ENCODE measurements around the gene DYNC1H1.
A peak's percentile ranks its signal among the peaks of the same experiment; 100 is the strongest.

Gene DYNC1H1

GRCh38 chr14:101964297-101965180 is at the start of gene DYNC1H1:
TSS of gene DYNC1H1 (plus strand) at chr14:101964573. CDS start at chr14:101964692, 119 bp downstream.
- DNase-seq = peak; percentile 94

GRCh38 chr14:101915871-101916815 is 48.2 kb upstream of the DYNC1H1 start:
- DNase-seq = no peak

GRCh38 chr14:101916816-101917412 is 47.5 kb upstream of the DYNC1H1 start:
- DNase-seq = no peak

DNA sequence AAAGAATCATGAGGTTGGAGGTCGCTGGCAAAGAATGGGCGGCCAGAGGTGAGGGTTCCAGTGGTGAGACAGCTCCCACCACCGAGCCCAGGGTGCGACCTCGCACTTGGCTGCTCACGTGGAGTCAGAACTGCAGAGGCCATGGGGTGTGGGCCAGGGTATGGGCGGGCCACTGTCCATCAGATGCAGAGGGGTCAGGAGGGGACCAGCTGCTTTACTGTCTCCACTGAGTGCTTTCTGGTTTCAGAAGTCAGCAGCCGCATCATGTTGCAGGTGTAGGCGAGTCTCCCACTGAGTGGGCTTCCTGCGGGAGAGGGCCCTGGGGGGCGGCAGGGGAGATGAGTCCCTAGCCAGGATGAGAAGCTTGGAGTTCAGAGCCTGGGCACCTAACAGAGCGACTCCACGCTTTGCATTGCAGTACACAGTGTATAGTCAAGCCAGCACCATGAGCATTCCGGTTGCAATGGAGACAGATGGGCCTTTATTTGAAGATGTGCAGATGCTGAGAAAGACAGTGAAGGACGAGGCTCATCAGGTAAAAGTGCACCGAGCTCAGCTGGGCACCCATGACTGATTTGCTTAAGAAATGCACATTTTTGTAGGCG is 46.9 kb upstream of the DYNC1H1 start:
- no peak for DNase-seq

DNA sequence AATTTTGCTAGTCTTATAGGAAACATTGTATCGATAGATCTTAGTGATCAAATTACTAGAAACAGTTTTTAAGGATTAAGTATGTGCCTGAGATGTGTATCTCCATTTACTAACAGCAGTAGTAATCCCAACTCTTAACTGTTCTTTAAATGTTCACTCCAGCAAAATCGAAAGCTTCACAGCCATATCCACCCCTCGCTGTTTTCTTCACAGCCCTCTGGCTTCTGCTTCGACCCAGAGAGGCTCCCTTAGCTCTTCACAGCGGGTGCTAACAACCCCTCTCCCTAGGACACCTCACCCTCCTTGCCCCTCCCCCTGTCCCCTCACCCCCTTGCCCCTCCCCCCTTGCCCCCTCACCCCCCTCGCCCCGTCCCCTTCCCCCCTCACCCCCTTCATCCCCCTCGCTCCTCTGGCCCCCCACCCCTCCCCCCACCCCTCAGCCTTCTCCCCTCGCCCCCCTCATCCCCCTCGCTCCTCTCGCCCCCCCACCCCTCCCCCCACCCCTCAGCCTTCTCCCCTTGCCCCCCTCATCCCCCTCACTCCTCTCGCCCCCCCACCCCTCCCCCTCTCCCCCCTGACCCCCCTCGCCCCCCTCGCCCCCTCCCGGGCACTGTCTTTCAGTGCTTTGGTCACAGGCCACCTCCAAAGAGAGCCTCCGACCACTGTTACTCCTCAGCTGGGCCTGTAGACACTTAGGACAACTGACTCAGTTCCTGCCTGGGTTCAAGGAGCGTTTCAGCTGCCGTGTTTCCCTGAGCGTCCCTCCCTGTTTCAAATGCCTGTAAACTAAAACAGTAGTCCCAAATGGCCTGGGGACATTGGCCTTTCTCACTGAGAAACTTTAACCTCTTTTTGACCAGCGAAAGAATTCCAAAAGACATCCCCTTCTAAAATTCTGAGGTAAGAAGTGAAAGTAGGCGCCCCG is 46.0 kb upstream of the DYNC1H1 start:
- DNase-seq = no peak

DNA sequence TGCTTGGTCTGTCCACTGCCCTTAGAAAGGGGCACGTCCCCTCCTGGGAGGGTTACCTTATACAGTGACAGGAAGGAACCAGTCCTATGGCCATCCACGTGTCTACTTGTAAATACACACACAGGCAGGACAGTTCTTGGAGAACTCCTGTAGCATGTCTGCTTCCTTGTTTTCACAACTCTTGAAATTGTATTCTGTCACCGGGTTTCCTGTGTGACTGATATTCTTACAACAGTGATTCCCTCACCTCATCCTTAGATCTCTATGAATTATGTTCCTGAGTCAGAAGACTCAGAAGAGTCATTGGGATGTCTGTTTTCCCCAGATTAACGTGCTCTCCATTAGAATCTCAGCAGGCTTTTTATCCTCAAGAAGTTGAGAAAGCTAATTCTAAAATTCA is 44.1 kb upstream of the DYNC1H1 start:
- no peak for DNase-seq

- DNase-seq = no peak
Measured at GRCh38 chr14:101922866-101923265, 41.5 kb upstream of the DYNC1H1 start.

DNA sequence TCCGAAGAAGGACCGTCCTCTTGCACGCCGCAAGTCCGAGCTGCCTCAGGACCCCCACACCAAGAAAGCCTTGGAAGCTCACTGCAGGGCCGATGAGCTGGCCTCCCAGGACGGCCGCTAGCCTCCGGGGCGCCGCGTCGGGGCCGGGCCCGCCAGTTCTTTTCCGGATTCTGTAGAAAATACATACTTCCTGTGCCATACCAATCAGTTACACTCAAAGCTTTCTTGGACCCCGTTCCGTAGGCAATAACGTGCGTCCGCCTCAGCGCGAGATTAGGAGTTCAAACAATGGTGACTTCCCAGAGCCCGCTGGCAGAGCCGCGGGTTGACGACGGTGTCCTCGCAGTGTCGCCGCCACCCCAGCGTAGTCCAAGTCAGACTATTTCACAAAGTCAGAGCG is 39.2 kb upstream of the DYNC1H1 start:
- peak; percentile 90 for DNase-seq

DNA sequence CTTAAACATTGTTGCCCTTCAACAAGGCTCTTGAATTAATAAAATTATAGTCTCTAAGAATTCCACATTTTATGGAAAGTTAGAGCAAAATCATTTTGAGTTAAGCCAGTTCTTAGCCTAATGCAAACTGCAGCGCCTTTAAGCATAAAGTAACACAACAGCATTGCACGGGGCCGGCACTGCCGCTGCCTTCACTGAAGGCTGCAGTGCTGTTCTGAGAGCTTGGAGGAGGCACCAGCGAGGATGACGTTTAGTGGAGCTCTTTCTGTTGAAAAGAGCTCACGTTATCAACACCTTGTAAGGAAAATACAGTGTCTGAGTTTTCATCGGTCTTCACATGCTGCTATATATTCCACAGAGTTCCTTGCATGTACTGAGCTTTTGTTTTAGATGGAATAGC is 38.3 kb upstream of the DYNC1H1 start:
- peak; percentile 52 for DNase-seq

- no peak for DNase-seq
Measured at GRCh38 chr14:101926620-101927019, 37.8 kb upstream of the DYNC1H1 start.

DNA sequence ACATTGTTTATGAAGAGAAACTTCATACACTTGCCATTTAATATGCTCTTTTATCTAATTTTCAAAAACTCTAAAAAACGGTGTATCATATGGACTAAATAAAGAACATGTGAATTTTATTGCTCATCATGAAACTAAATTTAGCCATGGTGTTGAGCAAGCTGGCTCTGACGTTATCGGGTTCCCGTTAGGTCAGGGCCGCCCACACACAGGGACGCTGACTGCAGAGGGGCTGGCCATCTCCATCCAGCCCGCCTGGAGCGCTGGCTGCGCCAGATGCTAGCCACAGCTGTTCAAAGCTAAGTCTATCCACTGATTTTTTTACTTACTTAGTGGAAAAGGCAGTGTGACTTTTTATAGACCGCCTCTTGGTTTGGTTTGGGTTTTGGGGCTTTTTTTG is 36.5 kb upstream of the DYNC1H1 start:
- peak; percentile 27 for DNase-seq

DNA sequence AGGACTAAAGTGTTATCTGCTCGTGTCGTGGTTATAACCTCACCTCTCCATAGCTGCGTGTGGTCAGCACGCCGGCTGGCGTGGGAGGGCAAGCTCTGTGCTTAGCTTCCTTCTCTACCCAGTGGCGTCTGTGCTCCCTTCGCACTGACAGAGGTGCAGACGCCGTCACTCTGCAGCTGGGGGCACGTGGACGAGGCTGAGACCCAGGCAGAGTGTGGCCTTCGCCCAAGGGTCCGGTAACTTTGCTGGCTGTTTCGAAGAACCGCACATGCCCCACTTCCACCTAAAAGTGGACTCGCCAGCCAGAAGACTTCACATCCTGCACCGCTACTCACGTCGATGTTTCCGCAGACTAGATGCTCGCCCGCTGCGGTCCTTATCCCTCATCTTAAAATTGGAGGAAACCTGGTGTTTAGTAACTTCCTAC is 35.9 kb upstream of the DYNC1H1 start:
- DNase-seq = no peak

DNA sequence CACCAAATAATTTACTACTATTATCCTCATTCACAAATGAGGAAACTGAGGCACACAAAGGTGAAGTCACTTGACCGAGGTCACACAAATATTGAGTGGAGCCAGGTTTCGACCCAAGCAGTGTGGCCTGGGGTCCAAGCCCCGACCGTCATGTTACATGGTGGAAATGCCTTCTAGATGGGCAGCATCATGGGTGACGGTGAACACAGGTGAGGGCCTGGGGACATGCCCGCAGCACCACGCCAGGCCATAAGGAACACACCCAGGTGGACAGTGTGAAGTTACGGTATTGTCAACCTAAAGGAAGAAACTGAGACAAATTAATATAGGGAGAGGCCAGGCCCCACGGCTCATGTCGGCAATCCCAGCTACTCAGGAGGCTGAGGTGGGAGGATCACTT is 35.3 kb upstream of the DYNC1H1 start:
- DNase-seq = no peak

GRCh38 chr14:101929946-101930345 is 34.4 kb upstream of the DYNC1H1 start:
- DNase-seq = no peak

GRCh38 chr14:101932673-101933072 is 31.7 kb upstream of the DYNC1H1 start:
- DNase-seq = no peak

DNA sequence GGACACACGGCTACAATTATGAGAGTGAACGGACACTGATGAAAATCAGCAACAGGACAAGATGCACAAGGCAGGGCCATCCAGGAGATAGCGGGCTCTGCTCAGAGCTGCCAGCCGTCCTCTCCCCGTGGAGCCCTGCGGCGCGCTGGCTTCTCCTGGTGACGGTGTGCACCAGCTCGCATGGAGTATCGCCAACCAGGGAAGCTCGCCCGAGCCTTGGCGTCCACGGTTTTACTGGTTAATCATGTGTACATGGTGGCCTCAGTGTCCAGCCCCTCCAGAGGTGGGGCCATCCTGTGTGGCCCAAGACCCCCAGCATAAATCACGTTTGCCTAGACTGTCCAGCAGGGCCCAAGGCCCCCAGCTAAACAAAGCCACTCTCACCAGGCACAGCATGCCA is 31.2 kb upstream of the DYNC1H1 start:
- DNase-seq = no peak

- DNase-seq = no peak
Measured at GRCh38 chr14:101934601-101935150, 29.7 kb upstream of the DYNC1H1 start.

GRCh38 chr14:101937926-101938767 is 26.2 kb upstream of the DYNC1H1 start:
- DNase-seq = no peak

- DNase-seq = no peak
Measured at GRCh38 chr14:101939646-101940170, 24.7 kb upstream of the DYNC1H1 start.

- no peak for DNase-seq
Measured at GRCh38 chr14:101944451-101944850, 19.9 kb upstream of the DYNC1H1 start.
